HG02973 (cell line): Measurements from ENCODE around the gene ZNF581.

Experiments used
- ATAC-seq: cut with Tn5 transposase; IDR thresholded peaks from one replicate; pipeline ENCODE4 v1.9.1; 2021; ENCODE audit warnings: moderate library complexity; ENCODE audit not compliant: unreplicated experiment

ZNF581 gene

GRCh38 chr19:55661826-55662225 lies 18.4 kb downstream of the ZNF581 start:
- no peak for ATAC-seq

- ATAC-seq: no peak
These were observed 20.5 kb downstream of the ZNF581 start for GRCh38 chr19:55663846-55664536.

GRCh38 chr19:55666343-55667005 lies 23.0 kb downstream of the ZNF581 start:
- ATAC-seq: no peak

- no peak for ATAC-seq
These were observed 23.5 kb downstream of the ZNF581 start for GRCh38 chr19:55667006-55667381.

GRCh38 chr19:55667511-55667910 lies 24.1 kb downstream of the ZNF581 start:
- ATAC-seq: no peak

- no peak for ATAC-seq
These were observed 24.5 kb downstream of the ZNF581 start for GRCh38 chr19:55667958-55668357.

GRCh38 chr19:55668603-55669348 lies 25.3 kb downstream of the ZNF581 start:
- no peak for ATAC-seq

GRCh38 chr19:55669418-55670279 lies 26.2 kb downstream of the ZNF581 start:
- ATAC-seq: no peak

GRCh38 chr19:55670280-55671053 lies 27.0 kb downstream of the ZNF581 start:
- ATAC-seq: no peak

GRCh38 chr19:55671054-55671378 lies 27.6 kb downstream of the ZNF581 start:
- no peak for ATAC-seq

- no peak for ATAC-seq
These were observed 29.0 kb downstream of the ZNF581 start for GRCh38 chr19:55672418-55672817.

- no peak for ATAC-seq
These were observed 30.0 kb downstream of the ZNF581 start for GRCh38 chr19:55673465-55673864.

GRCh38 chr19:55673889-55674288 lies 30.4 kb downstream of the ZNF581 start:
- no peak for ATAC-seq

GRCh38 chr19:55674459-55674840 lies 31.0 kb downstream of the ZNF581 start:
- no peak for ATAC-seq

GRCh38 chr19:55674841-55675660 lies 31.6 kb downstream of the ZNF581 start, which contains the start of gene EPN1:
Gene EPN1, plus strand, starts transcription at chr19:55675226. Its CDS starts 3,402 bp downstream, at chr19:55678628.
- peak; percentile 54 for ATAC-seq

- ATAC-seq: no peak
These were observed 32.4 kb downstream of the ZNF581 start for GRCh38 chr19:55675661-55676354.

- no peak for ATAC-seq
These were observed 32.9 kb downstream of the ZNF581 start for GRCh38 chr19:55676383-55676782.

- ATAC-seq: no peak
These were observed 33.5 kb downstream of the ZNF581 start for GRCh38 chr19:55676889-55677505.
